ENCODE measurements around the gene PCDH11X. TPM values are rescaled to one million over a fixed set of nuclear protein-coding genes. Genes with fewer than 3 reads are reported as not detected.
A peak's percentile ranks its signal among the peaks of the same experiment; 100 is the strongest.
"Not testable (repeated sequence)": the region's sequence is repeated elsewhere in the genome, so short reads cannot be mapped to it uniquely, and the experiment has no call there.

PCDH11X gene, protein sequence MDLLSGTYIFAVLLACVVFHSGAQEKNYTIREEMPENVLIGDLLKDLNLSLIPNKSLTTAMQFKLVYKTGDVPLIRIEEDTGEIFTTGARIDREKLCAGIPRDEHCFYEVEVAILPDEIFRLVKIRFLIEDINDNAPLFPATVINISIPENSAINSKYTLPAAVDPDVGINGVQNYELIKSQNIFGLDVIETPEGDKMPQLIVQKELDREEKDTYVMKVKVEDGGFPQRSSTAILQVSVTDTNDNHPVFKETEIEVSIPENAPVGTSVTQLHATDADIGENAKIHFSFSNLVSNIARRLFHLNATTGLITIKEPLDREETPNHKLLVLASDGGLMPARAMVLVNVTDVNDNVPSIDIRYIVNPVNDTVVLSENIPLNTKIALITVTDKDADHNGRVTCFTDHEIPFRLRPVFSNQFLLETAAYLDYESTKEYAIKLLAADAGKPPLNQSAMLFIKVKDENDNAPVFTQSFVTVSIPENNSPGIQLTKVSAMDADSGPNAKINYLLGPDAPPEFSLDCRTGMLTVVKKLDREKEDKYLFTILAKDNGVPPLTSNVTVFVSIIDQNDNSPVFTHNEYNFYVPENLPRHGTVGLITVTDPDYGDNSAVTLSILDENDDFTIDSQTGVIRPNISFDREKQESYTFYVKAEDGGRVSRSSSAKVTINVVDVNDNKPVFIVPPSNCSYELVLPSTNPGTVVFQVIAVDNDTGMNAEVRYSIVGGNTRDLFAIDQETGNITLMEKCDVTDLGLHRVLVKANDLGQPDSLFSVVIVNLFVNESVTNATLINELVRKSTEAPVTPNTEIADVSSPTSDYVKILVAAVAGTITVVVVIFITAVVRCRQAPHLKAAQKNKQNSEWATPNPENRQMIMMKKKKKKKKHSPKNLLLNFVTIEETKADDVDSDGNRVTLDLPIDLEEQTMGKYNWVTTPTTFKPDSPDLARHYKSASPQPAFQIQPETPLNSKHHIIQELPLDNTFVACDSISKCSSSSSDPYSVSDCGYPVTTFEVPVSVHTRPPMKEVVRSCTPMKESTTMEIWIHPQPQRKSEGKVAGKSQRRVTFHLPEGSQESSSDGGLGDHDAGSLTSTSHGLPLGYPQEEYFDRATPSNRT (N-terminal part only)
- 1 to 10 TPM in 2 of 6 donors, under 1 TPM in 4; 0.07 to 3.1 (median 0.56) TPM for total RNA-seq

DNA sequence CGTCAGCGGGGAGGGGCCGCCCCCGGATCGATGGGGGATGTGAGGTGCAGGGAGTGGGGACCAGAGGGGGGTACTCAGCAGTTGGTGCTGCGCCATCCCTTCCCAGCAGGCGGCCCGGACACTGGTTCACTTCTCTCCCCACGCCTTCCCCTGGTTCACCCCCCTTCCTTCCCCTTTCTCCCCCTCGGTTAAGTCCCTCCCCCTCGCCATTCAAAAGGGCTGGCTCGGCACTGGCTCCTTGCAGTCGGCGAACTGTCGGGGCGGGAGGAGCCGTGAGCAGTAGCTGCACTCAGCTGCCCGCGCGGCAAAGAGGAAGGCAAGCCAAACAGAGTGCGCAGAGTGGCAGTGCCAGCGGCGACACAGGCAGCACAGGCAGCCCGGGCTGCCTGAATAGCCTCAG lies at the start of gene PCDH11X:
PCDH11X (plus strand) TSS at position 241 of the 400 bp plus-strand sequence. CDS start 56,130 bp downstream, outside the sequence.
- not testable (repeated sequence) for H3K36me3 ChIP-seq, H3K27ac ChIP-seq, H3K9me3 ChIP-seq, H3K27me3 ChIP-seq
- peak; percentile 21 to 34 for DNase-seq
- Histone ChIP-seq H3K4me3 (peak within 1 kb of the TSS in 1 of 4 donors; percentile 5), H3K4me1 (peaks cover 0 to 17% (median 0%) of the 10 kb centered on the region in 4 donors)
- peak in 1 of 2 donors; percentile 43 for ATAC-seq (ENCODE audit: low FRiP score in 2 of 2)
- WGBS, 2 donors: 0% methylated on average over 6 of the region's 24 CpGs; no CpG with 5 or more reads in 1 of the 2 donors

DNA sequence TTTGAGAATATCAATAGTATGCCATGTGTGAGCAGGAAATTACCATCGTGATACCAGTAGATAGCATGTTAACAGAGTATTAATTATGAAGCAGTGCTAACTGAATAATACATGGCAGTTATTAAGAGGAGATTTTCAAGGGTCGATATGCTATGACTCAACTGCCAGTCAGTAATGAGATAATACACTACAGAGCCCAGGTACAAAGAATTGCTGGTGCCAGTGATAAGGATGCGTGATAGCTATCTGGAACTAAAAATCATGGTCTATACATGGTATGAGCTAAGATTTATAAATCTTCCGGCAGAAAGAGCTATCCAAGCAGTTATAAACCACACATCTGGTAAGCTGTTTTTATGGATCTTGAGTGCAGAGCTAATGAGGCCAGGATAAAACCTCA lies 31.7 kb upstream of the PCDH11X start:
- ATAC-seq (ENCODE audit: low FRiP score in 2 of 2); H3K9me3 ChIP-seq; H3K27me3 ChIP-seq; H3K4me3 ChIP-seq; H3K27ac ChIP-seq; H3K4me1 ChIP-seq; H3K36me3 ChIP-seq; DNase-seq: not testable (repeated sequence)
- WGBS, 2 donors: no CpG with 5 or more reads among the region's 4 CpGs

DNA sequence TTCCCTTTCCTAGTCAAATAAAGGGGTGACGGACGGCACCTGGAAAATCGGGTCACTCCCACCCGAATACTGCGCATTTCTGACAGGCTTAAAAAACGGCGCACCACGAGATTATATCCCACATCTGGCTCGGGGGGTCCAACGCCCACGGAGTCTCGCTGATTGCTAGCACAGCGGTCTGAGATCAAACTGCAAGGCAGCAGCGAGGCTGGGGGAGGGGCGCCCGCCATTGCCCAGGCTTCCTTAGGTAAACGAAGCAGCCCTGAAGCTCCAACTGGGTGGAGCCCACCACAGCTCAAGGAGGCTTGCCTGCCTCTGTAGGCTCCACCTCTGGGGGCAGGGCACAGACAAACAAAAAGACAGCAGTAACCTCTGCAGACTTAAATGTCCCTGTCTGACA lies 26.2 kb upstream of the PCDH11X start:
- not testable (repeated sequence) for H3K36me3 ChIP-seq; H3K4me1 ChIP-seq; H3K27ac ChIP-seq; H3K9me3 ChIP-seq; ATAC-seq (ENCODE audit: low FRiP score in 2 of 2); H3K27me3 ChIP-seq; H3K4me3 ChIP-seq
- WGBS, 2 donors: 74 to 95% methylated on average over 12 to 17 of the region's 17 CpGs
- peak in 1 of 2 donors; percentile 28 for DNase-seq

DNA sequence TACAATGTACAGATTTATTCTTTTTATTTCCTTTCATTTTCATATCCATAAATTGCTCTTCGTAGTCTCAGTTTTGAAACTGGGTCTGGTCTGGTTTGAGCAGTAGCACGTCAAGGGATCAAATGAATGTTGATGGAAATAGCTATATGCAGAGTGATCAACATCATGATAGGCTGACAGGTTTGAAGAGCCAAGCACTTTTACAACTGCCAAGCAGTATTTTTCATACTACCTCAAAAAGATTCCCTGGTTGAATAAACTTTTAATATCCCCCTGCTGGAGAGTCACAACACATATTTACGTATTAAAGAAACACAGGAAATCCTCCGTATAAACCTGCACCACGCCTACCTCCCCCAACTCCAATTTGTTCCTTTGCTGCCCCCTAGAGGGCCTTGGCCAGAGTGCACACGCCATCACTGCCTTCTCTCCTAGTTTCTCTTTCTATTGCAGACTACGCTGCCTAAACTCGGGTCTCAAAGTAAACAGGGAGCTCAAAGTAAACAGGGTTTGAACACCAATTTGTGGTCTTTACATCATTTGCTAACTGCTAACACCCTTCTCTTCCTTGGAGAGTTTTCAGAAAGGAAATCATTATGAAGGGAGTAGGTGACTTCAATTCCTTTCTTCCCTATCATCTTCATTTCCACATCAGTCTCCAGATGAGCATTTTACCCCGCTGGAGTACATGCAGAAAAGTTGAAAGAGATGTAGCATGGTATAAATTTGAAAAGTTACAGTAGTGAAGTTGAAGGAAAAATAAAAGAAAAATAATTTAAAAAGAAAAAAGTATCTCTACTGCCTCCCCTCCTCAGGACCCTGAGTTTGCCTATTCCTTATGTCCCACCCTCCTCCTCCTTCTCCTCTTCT lies 8.3 kb upstream of the PCDH11X start:
- not testable (repeated sequence) for H3K4me1 ChIP-seq, H3K27me3 ChIP-seq, H3K36me3 ChIP-seq, DNase-seq, H3K27ac ChIP-seq, H3K9me3 ChIP-seq, H3K4me3 ChIP-seq
- peak in 1 of 2 donors; percentile 85 for ATAC-seq (ENCODE audit: low FRiP score in 2 of 2)
- 11 to 25% methylated on average over 3 to 6 of the region's 9 CpGs for WGBS, 2 donors
- TF ChIP-seq, protein P1, sequence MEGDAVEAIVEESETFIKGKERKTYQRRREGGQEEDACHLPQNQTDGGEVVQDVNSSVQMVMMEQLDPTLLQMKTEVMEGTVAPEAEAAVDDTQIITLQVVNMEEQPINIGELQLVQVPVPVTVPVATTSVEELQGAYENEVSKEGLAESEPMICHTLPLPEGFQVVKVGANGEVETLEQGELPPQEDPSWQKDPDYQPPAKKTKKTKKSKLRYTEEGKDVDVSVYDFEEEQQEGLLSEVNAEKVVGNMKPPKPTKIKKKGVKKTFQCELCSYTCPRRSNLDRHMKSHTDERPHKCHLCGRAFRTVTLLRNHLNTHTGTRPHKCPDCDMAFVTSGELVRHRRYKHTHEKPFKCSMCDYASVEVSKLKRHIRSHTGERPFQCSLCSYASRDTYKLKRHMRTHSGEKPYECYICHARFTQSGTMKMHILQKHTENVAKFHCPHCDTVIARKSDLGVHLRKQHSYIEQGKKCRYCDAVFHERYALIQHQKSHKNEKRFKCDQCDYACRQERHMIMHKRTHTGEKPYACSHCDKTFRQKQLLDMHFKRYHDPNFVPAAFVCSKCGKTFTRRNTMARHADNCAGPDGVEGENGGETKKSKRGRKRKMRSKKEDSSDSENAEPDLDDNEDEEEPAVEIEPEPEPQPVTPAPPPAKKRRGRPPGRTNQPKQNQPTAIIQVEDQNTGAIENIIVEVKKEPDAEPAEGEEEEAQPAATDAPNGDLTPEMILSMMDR (IDR thresholded peaks at IDR 0.05): peak in 1 of 6 experiments; percentile 21

DNA sequence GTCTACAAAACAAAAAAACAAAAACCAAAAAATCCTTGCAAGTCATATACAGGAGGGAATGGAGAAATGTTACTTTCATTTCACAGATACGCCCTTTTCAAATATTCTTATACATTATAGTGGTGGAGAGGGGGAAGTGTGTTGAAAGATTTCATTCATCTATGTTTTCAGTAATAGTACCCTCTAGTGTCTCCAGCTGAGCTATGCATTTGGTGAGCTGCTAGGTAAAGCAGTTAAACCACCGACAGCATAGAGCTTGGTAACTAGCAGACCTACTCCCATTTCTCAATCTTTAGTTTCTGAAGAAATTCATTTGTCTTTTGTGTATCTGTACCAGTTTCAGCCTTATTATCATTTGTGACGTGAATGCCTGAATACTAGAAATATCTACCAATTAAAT lies 5.2 kb upstream of the PCDH11X start:
- not testable (repeated sequence) for DNase-seq; H3K9me3 ChIP-seq; H3K36me3 ChIP-seq; ATAC-seq (ENCODE audit: low FRiP score in 2 of 2); H3K27ac ChIP-seq; H3K27me3 ChIP-seq; H3K4me1 ChIP-seq; H3K4me3 ChIP-seq
- WGBS, 2 donors: 53 to 62% methylated on average over 3 of the region's 3 CpGs

DNA sequence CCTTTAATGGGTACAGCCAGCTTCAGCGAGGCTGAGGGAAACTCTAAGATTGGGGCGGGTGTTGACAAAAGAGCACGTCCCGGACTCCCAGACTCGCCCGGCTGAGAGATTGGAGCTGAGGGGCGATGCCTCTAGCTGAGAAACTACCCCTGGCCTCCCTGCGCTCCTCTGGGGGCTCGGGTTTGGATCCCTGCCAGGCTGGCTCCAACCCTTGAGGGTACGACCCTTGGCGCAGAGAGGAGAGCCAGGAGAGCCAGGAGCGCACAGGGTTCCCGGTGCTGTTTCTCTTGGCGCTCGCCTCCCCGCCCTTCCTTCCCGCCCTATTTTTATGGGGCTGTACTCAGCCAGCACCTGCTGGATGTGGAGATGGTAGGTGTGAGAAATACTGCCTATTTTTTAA lies 833 bp downstream of the PCDH11X start:
- not testable (repeated sequence) for H3K27me3 ChIP-seq; H3K9me3 ChIP-seq; ATAC-seq (ENCODE audit: low FRiP score in 2 of 2); DNase-seq; H3K36me3 ChIP-seq; H3K27ac ChIP-seq
- Histone ChIP-seq H3K4me3 (peak overlapping the region in 1 of 4 donors; percentile 5), H3K4me1 (peaks cover 0 to 17% (median 0%) of the 10 kb centered on the region in 4 donors)
- 0 to 4% methylated on average over 4 to 17 of the region's 17 CpGs for WGBS, 2 donors

DNA sequence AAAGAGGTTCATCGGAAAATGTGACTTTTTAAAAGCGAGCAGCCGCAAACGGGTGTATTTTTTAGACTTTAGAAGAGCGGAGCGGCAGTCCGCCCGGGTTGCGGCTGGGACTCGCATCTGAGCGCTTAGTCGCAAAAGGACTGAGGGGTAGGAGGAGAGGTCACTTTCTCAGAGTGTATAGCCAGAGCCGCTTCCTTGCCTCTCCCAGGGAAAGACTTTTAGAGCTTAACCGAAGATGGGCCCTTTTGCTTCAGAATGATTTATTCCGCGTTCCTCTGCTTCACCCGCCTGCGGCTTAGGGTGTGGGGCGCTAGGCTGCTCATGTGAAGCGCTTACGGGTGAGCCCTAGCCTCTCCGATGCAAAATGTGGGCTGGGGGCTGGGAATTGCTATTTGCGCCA lies 1.5 kb downstream of the PCDH11X start:
- H3K36me3 ChIP-seq; ATAC-seq (ENCODE audit: low FRiP score in 2 of 2): not testable (repeated sequence)
- H3K4me1 ChIP-seq: peaks cover 0 to 17% (median 0%) of the 10 kb centered on the region in 4 donors

DNA sequence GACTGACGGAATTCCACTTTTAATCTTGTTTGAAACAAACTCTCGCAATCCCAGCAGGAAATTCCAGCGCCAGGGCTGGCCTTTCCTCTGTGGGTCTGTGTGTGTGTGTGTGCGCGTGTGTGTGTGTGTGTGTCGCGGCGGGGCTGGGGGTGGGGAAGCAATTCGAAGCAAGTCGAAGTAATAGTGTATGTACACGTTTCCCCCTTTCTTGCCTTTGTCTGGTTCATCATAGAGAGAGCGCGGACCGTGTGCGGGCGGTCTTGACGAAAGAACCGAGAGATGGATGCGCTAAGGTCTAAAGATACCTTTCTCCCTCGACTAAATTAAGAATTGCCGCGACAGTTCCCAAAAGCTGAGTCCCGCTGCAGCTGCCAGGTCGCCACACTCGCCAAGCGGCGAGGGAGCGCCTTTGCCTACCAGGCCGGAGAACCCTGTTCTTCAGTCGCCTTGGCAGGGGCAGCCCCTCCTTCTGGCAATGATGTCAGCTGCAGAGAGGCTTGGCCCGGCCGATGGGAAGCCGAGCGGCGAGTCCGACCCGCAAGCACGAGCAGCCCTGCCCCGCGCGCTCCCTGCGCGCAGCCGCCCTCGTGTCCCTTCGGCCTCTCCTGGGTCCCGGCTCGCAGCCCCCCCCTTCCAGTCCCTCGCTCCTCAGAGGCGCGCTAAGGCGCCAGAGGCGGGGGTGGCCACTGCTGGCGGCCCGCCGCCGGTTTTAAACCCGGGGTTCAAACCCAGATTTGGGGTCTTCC lies 2.6 kb downstream of the PCDH11X start:
- H3K27ac ChIP-seq, H3K36me3 ChIP-seq, H3K27me3 ChIP-seq, H3K9me3 ChIP-seq: not testable (repeated sequence)
- WGBS, 2 donors: 5% methylated on average over 29 of the region's 58 CpGs; no CpG with 5 or more reads in 1 of the 2 donors
- peak overlapping the region in 3 of 4 donors; percentile 13 to 20 (median 16) for H3K4me3 ChIP-seq
- peak in 1 of 2 donors; percentile 26 for ATAC-seq (ENCODE audit: low FRiP score in 2 of 2)
- peak in 1 of 2 donors; percentile 20 for DNase-seq
- peaks cover 0 to 17% (median 0%) of the 10 kb centered on the region in 4 donors for H3K4me1 ChIP-seq

More for the DNA sequence above, 1.5 kb downstream of the PCDH11X start:
- peak in 1 of 2 donors; percentile 3 for DNase-seq
- WGBS, 2 donors: 6 to 7% methylated on average over 15 to 23 of the region's 23 CpGs
- not testable (repeated sequence) for H3K4me3 ChIP-seq, H3K27ac ChIP-seq, H3K27me3 ChIP-seq, H3K9me3 ChIP-seq

DNA sequence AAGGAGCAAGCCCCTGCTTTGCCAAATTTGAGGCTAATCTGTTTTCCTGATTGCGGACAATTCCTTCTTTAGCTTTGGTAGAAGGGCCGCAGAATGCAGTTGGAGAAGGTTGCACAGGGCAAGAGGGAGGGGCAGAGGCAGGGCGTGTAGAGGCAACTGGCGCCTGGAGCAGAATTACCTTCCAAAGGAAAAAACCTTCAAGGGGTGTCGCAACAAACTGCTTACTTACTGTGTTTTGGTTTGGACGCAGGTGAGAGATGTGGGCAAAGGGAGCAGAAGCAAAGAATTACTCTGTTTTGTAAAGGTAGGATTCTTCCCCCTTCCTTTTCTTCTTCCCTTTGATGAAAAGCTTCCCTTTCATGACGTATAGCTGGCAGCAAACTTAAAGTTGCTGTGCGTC lies 3.6 kb downstream of the PCDH11X start:
- 6 to 9% methylated on average over 3 to 8 of the region's 8 CpGs for WGBS, 2 donors
- H3K27me3 ChIP-seq; H3K4me3 ChIP-seq; H3K27ac ChIP-seq; H3K36me3 ChIP-seq; DNase-seq; H3K9me3 ChIP-seq; ATAC-seq (ENCODE audit: low FRiP score in 2 of 2): not testable (repeated sequence)
- H3K4me1 ChIP-seq: peaks cover 0 to 17% (median 0%) of the 10 kb centered on the region in 4 donors

DNA sequence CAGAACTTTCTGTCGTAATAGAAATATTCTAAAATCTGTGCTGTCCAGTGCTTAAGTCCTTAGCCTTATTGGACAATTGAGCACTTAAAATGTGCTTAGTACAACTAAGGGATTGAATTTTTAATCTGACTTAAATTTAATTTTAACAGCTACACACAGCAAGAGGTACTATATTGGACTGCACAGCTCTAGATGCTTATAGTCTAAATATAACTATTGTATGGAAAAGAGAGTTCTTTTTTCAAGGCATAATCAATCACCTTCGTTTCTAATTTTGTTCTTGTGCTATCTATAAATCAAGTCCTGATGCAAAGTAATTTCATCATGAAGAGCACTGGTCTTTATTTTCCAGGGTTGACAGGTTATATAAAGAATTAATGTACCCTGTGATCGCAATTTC lies 38.4 kb downstream of the PCDH11X start:
- not testable (repeated sequence) for H3K36me3 ChIP-seq; DNase-seq; H3K27ac ChIP-seq; H3K9me3 ChIP-seq; H3K4me1 ChIP-seq; ATAC-seq (ENCODE audit: low FRiP score in 2 of 2); H3K4me3 ChIP-seq; H3K27me3 ChIP-seq
- WGBS, 2 donors: 65 to 87% methylated on average over 3 of the region's 3 CpGs

Measured in upper lobe of left lung (tissue), 6 donors.